HG03159 (cell line): ENCODE measurements around the gene MIP.
"Not testable (repeated sequence)": the region's sequence is repeated elsewhere in the genome, so short reads cannot be mapped to it uniquely, and the experiment has no call there.

Source experiments
- ATAC-seq: cut with Tn5 transposase; IDR thresholded peaks from one replicate; pipeline ENCODE4 v1.9.1; 2021; ENCODE audit warnings: mild to moderate bottlenecking, moderate library complexity; ENCODE audit not compliant: unreplicated experiment

The MIP gene

GRCh38 chr12:56411781-56412639 is 42.4 kb downstream of the MIP start:
- ATAC-seq: no peak

GRCh38 chr12:56410768-56411167 is 43.7 kb downstream of the MIP start:
- no peak for ATAC-seq

GRCh38 chr12:56408799-56409417 is 45.5 kb downstream of the MIP start:
- ATAC-seq: no peak

- ATAC-seq: not testable (repeated sequence)
These were observed 50.2 kb downstream of the MIP start for GRCh38 chr12:56404227-56404626.

- not testable (repeated sequence) for ATAC-seq
These were observed 52.8 kb downstream of the MIP start for GRCh38 chr12:56401612-56402011.

- ATAC-seq: not testable (repeated sequence)
These were observed 53.3 kb downstream of the MIP start for GRCh38 chr12:56401125-56401524.
